Retinal pigment epithelial cell (primary cell): ENCODE results near the gene PTPRT.

Experiments used
- DNase-seq: peaks from one replicate; pipeline ENCODE4 v3.0.0-alpha.2; 2010; ENCODE audit warnings: low read depth
- H3K4me3 ChIP-seq: 2 replicates; pipeline ENCODE4 v1.5.1; 2011; ENCODE audit warnings: mild to moderate bottlenecking, low read length, control low read depth, moderate library complexity
- TF ChIP-seq, protein P1 (sequence below): conservative IDR thresholded peaks from 2 replicates; pipeline ENCODE4 v1.5.1; 2011; ENCODE audit warnings: low read depth, low read length, control low read depth, inconsistent platforms

Gene PTPRT

DNA sequence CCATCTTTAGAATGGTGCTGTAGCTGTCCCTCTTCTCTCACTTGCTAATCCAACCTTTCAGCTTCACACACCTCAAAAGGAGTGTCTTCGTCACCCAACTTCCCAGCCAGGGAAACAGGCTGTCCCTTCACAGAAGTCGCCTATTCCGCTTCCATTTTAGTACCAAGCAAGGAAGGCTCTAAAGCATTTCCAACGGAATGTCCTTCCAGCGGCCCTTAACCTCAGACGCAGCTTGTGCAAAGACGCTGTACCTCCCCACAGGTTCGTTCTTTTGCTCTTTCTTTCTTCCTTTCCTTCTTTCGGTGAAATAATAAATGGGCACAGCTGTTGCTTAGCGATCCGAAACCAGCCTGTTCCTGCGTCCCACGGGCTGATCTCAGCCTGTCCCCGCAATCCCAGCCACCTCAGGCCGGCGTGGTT, 1.5 kb downstream of the PTPRT start:
- no peak for DNase-seq

DNA sequence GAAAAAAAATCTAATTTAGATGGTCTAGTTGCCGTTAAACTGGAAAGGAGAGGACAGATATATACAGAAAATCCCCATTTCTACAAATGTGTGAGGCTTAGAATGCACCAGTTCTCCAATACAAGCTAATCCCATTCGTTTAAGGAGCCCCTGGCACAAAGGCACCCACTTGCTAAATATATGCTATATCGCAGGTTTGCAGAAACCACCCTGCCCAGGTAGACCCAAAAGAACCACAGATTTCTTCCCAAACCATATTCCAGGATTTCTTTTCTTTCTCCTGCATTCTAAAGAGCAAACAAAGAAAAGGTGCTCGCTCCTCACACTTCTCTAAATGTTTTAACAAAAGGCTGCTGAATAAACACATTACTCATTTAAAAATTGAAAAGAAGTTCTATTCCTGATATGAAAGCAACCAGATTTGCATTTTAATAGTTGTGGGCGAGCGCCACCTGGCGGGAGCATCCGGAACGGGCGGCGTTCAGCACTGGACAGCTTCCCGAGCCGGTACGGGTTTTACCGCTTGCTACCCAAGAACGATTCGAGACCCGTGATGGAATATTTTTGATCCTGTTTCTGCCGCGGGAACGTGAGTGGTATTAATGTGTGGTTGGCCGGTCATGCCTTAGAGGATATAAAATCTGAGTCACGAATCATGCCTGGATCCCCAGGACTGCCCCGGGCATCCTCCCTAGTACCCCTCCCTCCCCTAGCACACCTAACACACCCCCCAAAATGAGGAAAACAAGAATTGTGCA, 2.1 kb downstream of the PTPRT start:
- TF ChIP-seq, protein P1, sequence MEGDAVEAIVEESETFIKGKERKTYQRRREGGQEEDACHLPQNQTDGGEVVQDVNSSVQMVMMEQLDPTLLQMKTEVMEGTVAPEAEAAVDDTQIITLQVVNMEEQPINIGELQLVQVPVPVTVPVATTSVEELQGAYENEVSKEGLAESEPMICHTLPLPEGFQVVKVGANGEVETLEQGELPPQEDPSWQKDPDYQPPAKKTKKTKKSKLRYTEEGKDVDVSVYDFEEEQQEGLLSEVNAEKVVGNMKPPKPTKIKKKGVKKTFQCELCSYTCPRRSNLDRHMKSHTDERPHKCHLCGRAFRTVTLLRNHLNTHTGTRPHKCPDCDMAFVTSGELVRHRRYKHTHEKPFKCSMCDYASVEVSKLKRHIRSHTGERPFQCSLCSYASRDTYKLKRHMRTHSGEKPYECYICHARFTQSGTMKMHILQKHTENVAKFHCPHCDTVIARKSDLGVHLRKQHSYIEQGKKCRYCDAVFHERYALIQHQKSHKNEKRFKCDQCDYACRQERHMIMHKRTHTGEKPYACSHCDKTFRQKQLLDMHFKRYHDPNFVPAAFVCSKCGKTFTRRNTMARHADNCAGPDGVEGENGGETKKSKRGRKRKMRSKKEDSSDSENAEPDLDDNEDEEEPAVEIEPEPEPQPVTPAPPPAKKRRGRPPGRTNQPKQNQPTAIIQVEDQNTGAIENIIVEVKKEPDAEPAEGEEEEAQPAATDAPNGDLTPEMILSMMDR: peak; percentile 88
- H3K4me3 ChIP-seq: no peak overlapping the region
- peak; percentile 6 for DNase-seq

More for the DNA sequence above, 1.5 kb downstream of the PTPRT start:
- TF ChIP-seq, protein P1: no peak
- no peak overlapping the region for H3K4me3 ChIP-seq

DNA sequence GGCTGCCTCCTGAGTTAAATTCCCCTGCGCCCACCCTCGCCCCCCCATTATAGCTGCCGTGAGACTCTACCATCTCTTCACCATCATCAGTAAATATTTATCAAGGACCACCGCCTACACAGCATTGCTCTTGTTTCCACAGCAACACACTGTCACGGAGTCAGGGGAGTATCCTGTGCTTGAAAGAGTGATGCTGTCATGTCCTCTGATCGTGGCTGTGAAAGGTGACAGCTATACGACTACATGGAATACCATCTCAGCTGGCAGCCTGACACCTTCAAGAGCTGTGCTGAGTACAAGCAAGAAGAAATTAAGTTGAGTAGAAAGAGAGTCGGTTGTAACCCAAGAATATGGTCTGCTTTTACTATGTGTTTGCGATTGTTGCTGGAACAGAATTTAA, 3.4 kb downstream of the PTPRT start:
- H3K4me3 ChIP-seq: no peak overlapping the region
- no peak for DNase-seq
- TF ChIP-seq, protein P1: no peak

DNA sequence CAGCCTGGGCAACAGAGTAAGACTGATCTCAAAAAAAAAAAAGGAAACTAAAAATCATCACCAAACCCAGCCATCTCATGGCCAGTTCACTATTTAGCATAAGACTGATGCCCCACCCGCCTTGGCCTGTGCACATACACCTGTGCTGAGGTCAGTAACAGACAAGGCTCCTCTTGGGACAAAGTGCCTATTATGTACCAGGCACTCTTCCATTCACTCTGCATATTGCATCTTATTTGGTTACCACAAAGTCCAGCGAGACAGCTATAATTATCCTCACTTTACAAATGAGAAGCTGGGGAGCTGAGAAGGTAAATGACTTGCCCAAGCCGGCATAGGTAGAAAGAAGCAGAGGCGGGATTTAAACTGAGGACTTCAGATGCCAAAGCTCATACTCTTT, 3.8 kb downstream of the PTPRT start:
- TF ChIP-seq, protein P1: no peak
- DNase-seq: no peak
- H3K4me3 ChIP-seq: no peak overlapping the region

DNA sequence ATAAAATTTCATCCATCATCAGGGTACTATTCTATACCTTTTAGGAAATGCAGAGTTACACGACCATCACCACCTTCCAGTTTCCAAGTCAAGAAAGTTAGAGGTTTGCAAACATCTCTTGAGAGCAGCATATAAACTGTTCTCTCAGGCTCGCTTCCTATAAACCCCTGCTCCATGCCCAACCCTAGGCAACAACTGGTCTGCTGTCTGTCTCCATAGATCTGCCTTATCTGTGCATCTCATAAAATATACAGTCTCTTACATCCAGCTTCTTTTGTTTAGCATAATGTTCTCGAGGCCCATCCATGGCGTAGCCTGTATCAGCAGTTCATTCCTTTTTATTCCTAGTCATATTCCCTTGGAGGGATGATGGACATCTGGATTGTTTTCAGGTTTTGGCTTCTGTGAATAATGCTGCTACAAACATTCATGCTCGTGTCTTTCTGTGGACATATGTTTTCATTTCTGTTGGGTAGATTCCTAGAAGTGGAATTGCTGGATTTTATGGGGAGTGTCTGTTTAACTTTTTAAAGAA, 6.1 kb downstream of the PTPRT start:
- DNase-seq: no peak
- TF ChIP-seq, protein P1: no peak
- H3K4me3 ChIP-seq: no peak overlapping the region

DNA sequence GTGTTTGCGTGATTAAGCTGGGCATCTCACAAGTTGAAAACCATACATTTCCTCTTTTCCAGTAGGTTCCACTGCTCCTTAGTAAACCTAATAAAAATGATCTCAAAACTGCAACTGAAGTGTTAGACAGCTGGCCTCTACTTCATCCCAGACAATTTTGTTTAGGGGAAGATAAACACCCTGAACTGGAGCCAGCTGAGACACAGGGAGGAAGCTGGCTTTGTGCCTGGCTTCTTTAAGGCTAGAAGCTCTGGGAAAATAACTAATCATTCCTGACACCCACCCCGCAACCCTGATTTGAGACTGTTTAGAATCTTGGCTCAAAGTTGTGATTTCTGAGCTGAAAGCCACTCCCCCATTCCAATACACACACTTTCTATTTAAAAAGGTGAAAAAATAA, 11.6 kb downstream of the PTPRT start:
- no peak overlapping the region for H3K4me3 ChIP-seq
- TF ChIP-seq, protein P1: no peak
- DNase-seq: no peak

DNA sequence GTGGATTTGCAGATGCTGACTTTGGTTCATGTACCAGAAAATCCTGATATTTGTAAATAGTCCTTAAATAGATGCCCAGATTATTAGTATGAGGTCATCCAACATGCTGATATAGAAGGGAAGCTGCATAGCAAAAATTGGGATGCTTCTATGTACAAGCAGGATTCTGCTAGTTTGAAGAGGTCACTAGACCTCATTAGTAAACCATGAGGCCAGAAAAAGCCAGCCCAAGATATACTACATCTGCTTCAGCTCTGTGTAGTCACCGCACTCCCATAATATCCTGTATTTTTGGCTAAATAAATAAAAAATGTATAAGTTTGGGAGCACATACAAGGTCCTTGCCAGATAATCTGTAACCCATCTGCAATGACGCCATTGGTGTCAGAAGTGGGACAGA, 13.0 kb downstream of the PTPRT start:
- DNase-seq: no peak
- TF ChIP-seq, protein P1: no peak
- H3K4me3 ChIP-seq: no peak overlapping the region
